KMS-11 (cell line): ENCODE results near the gene TOR4A.

Source experiments
- H2AFZ ChIP-seq: fragments of 200-600 bp; sonication (generic); 2 replicates; pipeline ENCODE4 v1.6.1; 2016; ENCODE audit warnings: antibody characterized with exemption, mixed run types, low read depth
- H3K27ac ChIP-seq: fragments of 200-600 bp; sonication (generic); 2 replicates; pipeline ENCODE4 v1.6.1; 2016; ENCODE audit warnings: mild to moderate bottlenecking, mixed run types
- H3K27me3 ChIP-seq: fragments of 200-600 bp; sonication (generic); 2 replicates; pipeline ENCODE4 v1.6.1; 2017; ENCODE audit warnings: mild to moderate bottlenecking, low read depth, mixed run types, moderate library complexity; ENCODE audit not compliant: insufficient read depth
- H3K36me3 ChIP-seq: fragments of 200-600 bp; sonication (generic); 2 replicates; pipeline ENCODE4 v1.6.1; 2017; ENCODE audit warnings: mild to moderate bottlenecking, mixed run types; ENCODE audit not compliant: insufficient read depth
- H3K4me1 ChIP-seq: fragments of 200-600 bp; sonication (generic); 2 replicates; pipeline ENCODE4 v1.6.1; 2016; ENCODE audit warnings: mild to moderate bottlenecking, low read depth, mixed run types; ENCODE audit not compliant: poor library complexity, severe bottlenecking
- H3K4me2 ChIP-seq: fragments of 200-600 bp; sonication (generic); 2 replicates; pipeline ENCODE4 v1.7.0; 2016; ENCODE audit warnings: mild to moderate bottlenecking, mixed run types
- H3K4me3 ChIP-seq: fragments of 200-600 bp; sonication (generic); IDR thresholded peaks from 2 replicates; pipeline ENCODE4 v1.6.1; 2017; ENCODE audit warnings: low read depth, low read length, mixed read lengths; ENCODE audit not compliant: insufficient read depth
- H3K79me2 ChIP-seq: fragments of 200-600 bp; sonication (generic); 2 replicates; pipeline ENCODE4 v1.6.1; 2016; ENCODE audit warnings: low read depth, mixed run types; ENCODE audit not compliant: insufficient read depth
- H3K9ac ChIP-seq: fragments of 200-600 bp; sonication (generic); 2 replicates; pipeline ENCODE4 v1.6.1; 2016; ENCODE audit warnings: mild to moderate bottlenecking, mixed run types
- H4K20me1 ChIP-seq: fragments of 200-600 bp; sonication (generic); 2 replicates; pipeline ENCODE4 v1.6.1; 2016; ENCODE audit warnings: mild to moderate bottlenecking, mixed run types; ENCODE audit not compliant: insufficient read depth
- TF ChIP-seq, protein P1 (sequence below): fragments of 200-600 bp; sonication (generic); conservative IDR thresholded peaks from 2 replicates; pipeline ENCODE4 v1.6.1; 2017; ENCODE audit warnings: low read depth, mild to moderate bottlenecking, antibody characterized with exemption, low read length, moderate library complexity, mixed read lengths

TOR4A gene

GRCh38 chr9:137310189-137311052, 32.9 kb downstream of the TOR4A start:
- Histone ChIP-seq H3K79me2 (no peaks in the 10 kb centered on the region), H3K27me3 (peaks cover 2% of the 10 kb centered on the region; the same call in 1 of the 2 replicates), H3K4me3 (no peak overlapping the region), H2AFZ (peak overlapping the region; percentile 10; the same call in 1 of the 2 replicates), H3K36me3 (no peaks in the 10 kb centered on the region), H3K27ac (no peak overlapping the region), H3K4me2 (no peak overlapping the region; the same call in 1 of the 2 replicates), H3K9ac (no peak overlapping the region), H4K20me1 (no peaks in the 10 kb centered on the region), H3K4me1 (peaks cover 7% of the 10 kb centered on the region)
- TF ChIP-seq, protein P1, sequence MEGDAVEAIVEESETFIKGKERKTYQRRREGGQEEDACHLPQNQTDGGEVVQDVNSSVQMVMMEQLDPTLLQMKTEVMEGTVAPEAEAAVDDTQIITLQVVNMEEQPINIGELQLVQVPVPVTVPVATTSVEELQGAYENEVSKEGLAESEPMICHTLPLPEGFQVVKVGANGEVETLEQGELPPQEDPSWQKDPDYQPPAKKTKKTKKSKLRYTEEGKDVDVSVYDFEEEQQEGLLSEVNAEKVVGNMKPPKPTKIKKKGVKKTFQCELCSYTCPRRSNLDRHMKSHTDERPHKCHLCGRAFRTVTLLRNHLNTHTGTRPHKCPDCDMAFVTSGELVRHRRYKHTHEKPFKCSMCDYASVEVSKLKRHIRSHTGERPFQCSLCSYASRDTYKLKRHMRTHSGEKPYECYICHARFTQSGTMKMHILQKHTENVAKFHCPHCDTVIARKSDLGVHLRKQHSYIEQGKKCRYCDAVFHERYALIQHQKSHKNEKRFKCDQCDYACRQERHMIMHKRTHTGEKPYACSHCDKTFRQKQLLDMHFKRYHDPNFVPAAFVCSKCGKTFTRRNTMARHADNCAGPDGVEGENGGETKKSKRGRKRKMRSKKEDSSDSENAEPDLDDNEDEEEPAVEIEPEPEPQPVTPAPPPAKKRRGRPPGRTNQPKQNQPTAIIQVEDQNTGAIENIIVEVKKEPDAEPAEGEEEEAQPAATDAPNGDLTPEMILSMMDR = no peak

DNA sequence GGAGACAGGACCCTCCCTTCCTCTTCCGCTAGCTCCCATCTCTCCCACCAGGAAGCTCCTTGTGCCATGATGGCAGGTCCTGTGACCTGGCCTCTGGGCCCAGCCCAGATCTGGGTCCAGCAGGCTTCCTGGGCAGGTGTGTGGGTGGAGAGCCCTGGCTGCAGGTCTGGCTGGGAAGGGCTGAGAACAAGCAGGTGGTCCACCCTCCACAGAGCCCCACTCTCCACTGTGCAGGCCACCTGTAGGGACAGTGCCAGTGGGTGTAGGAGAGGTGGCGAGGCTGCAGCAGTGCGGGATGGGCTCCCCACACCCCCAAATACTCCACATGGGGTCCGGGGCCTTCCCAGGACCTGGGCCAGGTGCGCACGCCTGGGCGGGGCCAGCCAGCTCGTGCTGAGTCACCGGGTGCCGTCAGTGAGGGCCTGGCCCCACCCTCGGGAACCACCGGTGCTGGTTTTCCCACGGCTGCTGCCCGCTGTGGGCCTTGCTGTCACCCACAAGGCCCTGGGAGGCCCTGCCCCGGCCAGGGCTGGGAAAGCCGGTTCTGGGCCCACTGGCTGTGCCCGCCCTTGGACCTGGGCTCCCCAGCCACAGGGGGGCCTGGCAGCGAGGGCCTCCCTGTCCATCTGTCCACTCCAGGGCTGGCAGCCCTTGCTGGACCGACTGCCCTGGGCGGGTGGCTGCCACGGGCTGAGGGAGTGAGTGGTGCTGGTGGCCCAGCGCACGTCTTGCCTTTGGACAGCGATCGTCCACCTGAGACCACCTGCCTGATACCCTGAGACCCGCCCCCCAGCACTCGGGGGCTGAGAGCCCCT, 33.9 kb downstream of the TOR4A start:
- Histone ChIP-seq H3K9ac (no peak overlapping the region), H4K20me1 (no peaks in the 10 kb centered on the region), H3K36me3 (no peaks in the 10 kb centered on the region), H3K27me3 (peaks cover 2% of the 10 kb centered on the region; the same call in 1 of the 2 replicates), H3K27ac (no peak overlapping the region), H2AFZ (no peak overlapping the region), H3K4me2 (no peak overlapping the region), H3K4me3 (no peak overlapping the region), H3K79me2 (no peaks in the 10 kb centered on the region), H3K4me1 (peaks cover 7% of the 10 kb centered on the region)
- TF ChIP-seq, protein P1 = no peak

DNA sequence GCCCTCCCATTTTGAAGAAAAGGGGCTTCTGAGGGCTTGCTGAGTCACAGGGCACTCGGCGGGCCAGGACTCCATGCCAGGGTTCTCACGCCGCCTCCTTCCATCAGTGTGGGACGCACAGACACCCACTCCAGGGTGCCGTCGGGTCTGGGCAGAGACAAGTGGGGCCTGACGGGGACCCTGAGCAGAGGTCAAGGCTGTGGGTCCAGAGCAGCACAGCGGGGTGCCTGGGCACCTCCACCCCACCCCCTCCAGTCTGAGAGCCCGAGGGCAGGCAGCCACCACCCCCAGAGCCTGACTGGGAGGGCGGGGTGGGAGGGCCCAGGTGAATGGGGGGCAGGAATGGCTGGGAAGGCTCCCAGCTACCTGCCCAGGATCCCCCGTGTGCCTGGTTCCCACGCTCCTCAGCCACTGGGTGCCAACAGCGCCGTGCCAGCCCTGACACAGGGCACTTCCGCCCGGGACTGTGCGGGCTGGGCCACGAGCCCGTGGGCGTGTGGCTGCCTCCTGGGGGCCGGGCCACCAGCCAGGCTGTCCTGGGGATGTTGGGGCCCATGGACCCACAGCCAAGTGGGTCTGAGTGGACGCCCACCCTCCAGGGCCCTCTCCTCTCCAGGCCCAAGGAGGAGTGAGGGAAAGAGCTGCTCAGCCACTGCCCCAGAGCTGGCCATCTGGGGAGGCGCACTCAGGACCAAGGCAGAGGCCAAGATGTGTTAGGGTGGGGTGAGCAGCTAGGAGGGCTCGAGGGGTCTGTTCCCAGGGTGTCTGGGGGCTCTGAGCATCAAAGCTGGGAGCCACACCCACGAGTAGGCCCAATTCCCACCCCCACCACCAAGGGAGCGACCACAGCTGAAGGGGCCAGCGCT, 34.7 kb downstream of the TOR4A start:
- Histone ChIP-seq H3K27ac (no peak overlapping the region), H3K27me3 (peaks cover 2% of the 10 kb centered on the region; the same call in 1 of the 2 replicates), H3K4me2 (no peak overlapping the region), H3K4me1 (peaks cover 7% of the 10 kb centered on the region), H2AFZ (no peak overlapping the region), H3K36me3 (no peaks in the 10 kb centered on the region), H4K20me1 (no peaks in the 10 kb centered on the region), H3K79me2 (no peaks in the 10 kb centered on the region), H3K9ac (no peak overlapping the region), H3K4me3 (no peak overlapping the region)
- TF ChIP-seq, protein P1 = no peak

DNA sequence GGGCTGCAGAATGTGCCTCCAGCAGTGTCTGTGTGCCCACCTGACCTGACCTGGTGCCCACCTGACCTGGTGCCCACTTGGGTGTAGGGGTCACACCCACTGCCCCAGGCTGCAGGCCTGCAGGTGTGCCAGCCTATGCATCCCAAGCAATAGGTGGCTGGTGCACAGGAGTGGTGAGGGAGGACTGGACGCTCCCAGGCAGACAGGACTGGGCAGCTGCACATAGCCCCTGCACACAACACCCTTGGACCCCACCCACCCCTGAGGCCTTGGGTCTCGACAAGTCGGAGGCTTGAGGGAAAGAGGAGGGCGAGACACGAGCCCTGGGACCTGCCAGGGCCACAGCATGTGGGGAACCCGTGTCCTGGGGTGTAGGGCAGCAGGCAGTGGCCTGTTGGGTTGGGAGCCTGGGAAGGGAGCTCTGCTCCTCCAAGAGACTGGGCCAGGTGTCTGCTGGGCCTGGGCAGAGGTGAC, 35.4 kb downstream of the TOR4A start:
- Histone ChIP-seq H3K27me3 (peaks cover 2% of the 10 kb centered on the region; the same call in 1 of the 2 replicates), H4K20me1 (no peaks in the 10 kb centered on the region), H2AFZ (no peak overlapping the region), H3K36me3 (no peaks in the 10 kb centered on the region), H3K79me2 (no peaks in the 10 kb centered on the region), H3K9ac (no peak overlapping the region), H3K4me2 (no peak overlapping the region), H3K4me3 (no peak overlapping the region), H3K4me1 (peaks cover 7% of the 10 kb centered on the region), H3K27ac (no peak overlapping the region)
- TF ChIP-seq, protein P1 = no peak
